ENCODE results near the gene TASOR2. TPM values are rescaled to one million over a fixed set of nuclear protein-coding genes. Genes with fewer than 3 reads are reported as not detected.

TASOR2 gene
- total and polyA plus RNA-seq, 8 donors, result 6.0 to 362 (median 50.1) TPM

GRCh38 chr10:5708356-5708755 is 23.7 kb downstream of the TASOR2 start:
- no peaks in the 10 kb centered on the region for H3K36me3 ChIP-seq
- no peak overlapping the region for H3K4me3 ChIP-seq
- H3K4me1 ChIP-seq, result peaks cover 5 to 46% (median 24%) of the 10 kb centered on the region in 4 donors
- no peak for DNase-seq
- no peak for TF ChIP-seq POLR2A (IDR thresholded peaks at IDR 0.05)
- TF ChIP-seq POLR2AphosphoS5 (IDR thresholded peaks at IDR 0.05), result no peak
- no peak for TF ChIP-seq CTCF (IDR thresholded peaks at IDR 0.05)
- no peak for TF ChIP-seq EP300 (IDR thresholded peaks at IDR 0.05)
- H3K27ac ChIP-seq, result no peak overlapping the region
- no peaks in the 10 kb centered on the region for H3K27me3 ChIP-seq
- intact Hi-C loops (cut with DNase I; ENCODE audit: low total_unique reads), result no loop called here
- H3K9me3 ChIP-seq, result no peaks in the 10 kb centered on the region

GRCh38 chr10:5709865-5710264 is 25.2 kb downstream of the TASOR2 start:
- DNase-seq, result no peak
- TF ChIP-seq CTCF (IDR thresholded peaks at IDR 0.05) (no peak), EP300 (IDR thresholded peaks at IDR 0.05) (no peak), POLR2AphosphoS5 (IDR thresholded peaks at IDR 0.05) (no peak), POLR2A (IDR thresholded peaks at IDR 0.05) (no peak)
- no peaks in the 10 kb centered on the region for H3K9me3 ChIP-seq
- H3K36me3 ChIP-seq, result no peaks in the 10 kb centered on the region
- H3K27ac ChIP-seq, result peak overlapping the region in 1 of 5 donors; percentile 28
- intact Hi-C loops (cut with DNase I; ENCODE audit: low total_unique reads), result no loop called here
- H3K4me3 ChIP-seq, result no peak overlapping the region
- no peaks in the 10 kb centered on the region for H3K27me3 ChIP-seq
- 35 to 58% (median 44%) methylated on average over 2 of the region's 2 CpGs for WGBS, 5 donors
- H3K4me1 ChIP-seq, result peaks cover 5 to 46% (median 24%) of the 10 kb centered on the region in 4 donors

- H3K36me3 ChIP-seq, result no peaks in the 10 kb centered on the region
- H3K27me3 ChIP-seq, result no peaks in the 10 kb centered on the region
- H3K4me1 ChIP-seq, result peaks cover 5 to 46% (median 24%) of the 10 kb centered on the region in 4 donors
- TF ChIP-seq POLR2A (IDR thresholded peaks at IDR 0.05) (no peak), POLR2AphosphoS5 (IDR thresholded peaks at IDR 0.05) (no peak), EP300 (IDR thresholded peaks at IDR 0.05) (no peak), CTCF (IDR thresholded peaks at IDR 0.05) (no peak)
- H3K27ac ChIP-seq, result no peak overlapping the region
- peak overlapping the region in 3 of 4 donors; percentile 7 to 18 (median 11) for H3K4me3 ChIP-seq
- intact Hi-C loops (cut with DNase I; ENCODE audit: low total_unique reads), result no loop called here
- no peaks in the 10 kb centered on the region for H3K9me3 ChIP-seq
- DNase-seq, result no peak
- WGBS, 5 donors, result 15 to 42% (median 33%) methylated on average over 1 of the region's 1 CpG
Observed at GRCh38 chr10:5710859-5711258, 26.2 kb downstream of the TASOR2 start.

- no peak for DNase-seq
- Histone ChIP-seq H3K27me3 (no peaks in the 10 kb centered on the region), H3K4me1 (peaks cover 5 to 46% (median 24%) of the 10 kb centered on the region in 4 donors), H3K36me3 (no peaks in the 10 kb centered on the region), H3K4me3 (no peak overlapping the region), H3K9me3 (no peaks in the 10 kb centered on the region), H3K27ac (no peak overlapping the region)
- 58 to 77% (median 69%) methylated on average over 4 of the region's 4 CpGs for WGBS, 5 donors
- TF ChIP-seq POLR2AphosphoS5 (IDR thresholded peaks at IDR 0.05) (no peak), CTCF (IDR thresholded peaks at IDR 0.05) (no peak), EP300 (IDR thresholded peaks at IDR 0.05) (no peak), POLR2A (IDR thresholded peaks at IDR 0.05) (no peak)
- intact Hi-C loops (cut with DNase I; ENCODE audit: low total_unique reads), result no loop called here
Observed at GRCh38 chr10:5711642-5712041, 27.0 kb downstream of the TASOR2 start.

Data from stomach (tissue), 9 donors.